Measurements from ENCODE around the gene TBC1D21. TPM values are rescaled to one million over a fixed set of nuclear protein-coding genes. Genes with fewer than 3 reads are reported as not detected.

TBC1D21 gene
- total and polyA plus RNA-seq, 2 of the 8 experiments (the other 6 are each of a cell fraction or from before 2014, with no cell fraction given) = not detected

- no peak for TF ChIP-seq RXRA (IDR thresholded peaks at IDR 0.05; ENCODE audit: insufficient read depth, low read depth, low read length)
- no peak for TF ChIP-seq BRCA1 (IDR thresholded peaks at IDR 0.05; ENCODE audit: low read depth, low read length)
- no peak for TF ChIP-seq TBP (IDR thresholded peaks at IDR 0.05; ENCODE audit: low read depth, low read length)
- TF ChIP-seq KDM4A (IDR thresholded peaks at IDR 0.05; ENCODE audit: low read depth, low read length, severe bottlenecking) = no peak
- TF ChIP-seq GTF2F1 (IDR thresholded peaks at IDR 0.05; ENCODE audit: borderline replicate concordance, low read depth, low read length) = no peak
- TF ChIP-seq ATF3 (IDR thresholded peaks at IDR 0.05; ENCODE audit: insufficient read depth, low read depth, low read length) = no peak
Observed at GRCh38 chr15:73840771-73841170, 32.6 kb upstream of the TBC1D21 start (continued).

Data from H1 (cell line).